MM.1S (cell line): Measurements from ENCODE around the gene AKR1B15.

ENCODE experiments used
- DNase-seq: peaks from one replicate; pipeline ENCODE4 v3.0.0-alpha.2; 2015
- H2AFZ ChIP-seq: fragments of 300-600 bp; sonication (generic); 2 replicates; pipeline ENCODE4 v1.6.0; 2016; ENCODE audit warnings: antibody characterized with exemption, low read length
- H3F3A ChIP-seq: fragments of 300-600 bp; sonication (generic); 2 replicates; pipeline ENCODE4 v1.6.1; 2016; ENCODE audit warnings: mild to moderate bottlenecking, antibody characterized with exemption, low read length, moderate library complexity, mixed read lengths; ENCODE audit not compliant: insufficient read depth
- H3K27ac ChIP-seq: fragments of 300-600 bp; sonication (generic); 2 replicates; pipeline ENCODE4 v1.5.1; 2016; ENCODE audit warnings: mild to moderate bottlenecking, low read length
- H3K27me3 ChIP-seq: fragments of 300-600 bp; sonication (generic); replicated peaks from 2 replicates; pipeline ENCODE4 v1.6.0; 2016; ENCODE audit warnings: low read length; ENCODE audit not compliant: insufficient read depth
- H3K36me3 ChIP-seq: fragments of 300-600 bp; sonication (generic); replicated peaks from 2 replicates; pipeline ENCODE4 v1.6.1; 2016; ENCODE audit warnings: mild to moderate bottlenecking, low read length, mixed read lengths; ENCODE audit not compliant: insufficient read depth
- H3K4me1 ChIP-seq: fragments of 300-600 bp; sonication (generic); 2 replicates; pipeline ENCODE4 v1.6.1; 2016; ENCODE audit warnings: low read length, mixed read lengths
- H3K4me2 ChIP-seq: fragments of 300-600 bp; sonication (generic); 2 replicates; pipeline ENCODE4 v1.6.0; 2016; ENCODE audit warnings: low read depth, low read length
- H3K4me3 ChIP-seq: fragments of 300-600 bp; sonication (generic); 2 replicates; pipeline ENCODE4 v1.5.1; 2016; ENCODE audit warnings: low read length, mixed read lengths
- H3K79me2 ChIP-seq: fragments of 300-600 bp; sonication (generic); 2 replicates; pipeline ENCODE4 v1.6.1; 2016; ENCODE audit warnings: mixed run types, low read length, mixed read lengths
- H3K9ac ChIP-seq: fragments of 300-600 bp; sonication (generic); 2 replicates; pipeline ENCODE4 v1.6.1; 2016; ENCODE audit warnings: low read length, mixed read lengths
- H3K9me2 ChIP-seq: fragments of 300-600 bp; sonication (generic); replicated peaks from 2 replicates; pipeline ENCODE4 v1.6.1; 2016; ENCODE audit warnings: mild to moderate bottlenecking, low read length, mixed read lengths; ENCODE audit not compliant: insufficient read depth
- H3K9me3 ChIP-seq: fragments of 300-600 bp; sonication (generic); replicated peaks from 2 replicates; pipeline ENCODE4 v1.6.1; 2016; ENCODE audit warnings: mild to moderate bottlenecking, low read length, mixed read lengths; ENCODE audit not compliant: insufficient read depth
- H4K20me1 ChIP-seq: fragments of 300-600 bp; sonication (generic); 2 replicates; pipeline ENCODE4 v1.6.1; 2016; ENCODE audit warnings: mild to moderate bottlenecking, low read length, moderate library complexity, mixed read lengths; ENCODE audit not compliant: insufficient read depth
- CTCF ChIP-seq: fragments of 300-600 bp; sonication (generic); IDR thresholded peaks from 2 replicates; pipeline ENCODE4 v1.5.1; 2016; ENCODE audit warnings: antibody characterized with exemption, low read length, mixed read lengths
- EZH2 ChIP-seq: fragments of 300-600 bp; sonication (generic); optimal IDR thresholded peaks from 2 replicates; pipeline ENCODE3; 2017; ENCODE audit warnings: low read depth, mild to moderate bottlenecking, antibody characterized with exemption, low read length, mixed read lengths
- EZH2phosphoT487 ChIP-seq: fragments of 300-600 bp; sonication (generic); IDR thresholded peaks from 2 replicates; pipeline ENCODE4 v1.6.1; 2018; ENCODE audit warnings: antibody characterized with exemption, low read length

Gene AKR1B15

GRCh38 chr7:134627109-134627774, 78.3 kb downstream of the AKR1B15 start:
- H3K4me1 ChIP-seq = no peaks in the 10 kb centered on the region
- no peak overlapping the region for H3K27ac ChIP-seq
- no peak overlapping the region for H3K9ac ChIP-seq
- no peaks in the 10 kb centered on the region for H3K36me3 ChIP-seq
- no peak for TF ChIP-seq EZH2phosphoT487
- no peak for TF ChIP-seq CTCF
- TF ChIP-seq EZH2 = no peak
- H3F3A ChIP-seq = no peaks in the 10 kb centered on the region
- no peaks in the 10 kb centered on the region for H3K79me2 ChIP-seq
- H3K9me3 ChIP-seq = no peaks in the 10 kb centered on the region
- no peaks in the 10 kb centered on the region for H3K9me2 ChIP-seq
- no peak overlapping the region for H3K4me2 ChIP-seq
- no peaks in the 10 kb centered on the region for H3K27me3 ChIP-seq
- no peak for DNase-seq
- no peaks in the 10 kb centered on the region for H4K20me1 ChIP-seq
- H3K4me3 ChIP-seq = no peak overlapping the region
- H2AFZ ChIP-seq = no peak overlapping the region

- no peaks in the 10 kb centered on the region for H3K9me2 ChIP-seq
- no peaks in the 10 kb centered on the region for H3K36me3 ChIP-seq
- H3K9me3 ChIP-seq = no peaks in the 10 kb centered on the region
- H3K4me3 ChIP-seq = no peak overlapping the region
- H3K27me3 ChIP-seq = no peaks in the 10 kb centered on the region
- DNase-seq = no peak
- no peaks in the 10 kb centered on the region for H3K79me2 ChIP-seq
- H3F3A ChIP-seq = no peaks in the 10 kb centered on the region
- H3K4me1 ChIP-seq = no peaks in the 10 kb centered on the region
- no peak overlapping the region for H2AFZ ChIP-seq
- no peak overlapping the region for H3K27ac ChIP-seq
- no peak for TF ChIP-seq CTCF
- H4K20me1 ChIP-seq = no peaks in the 10 kb centered on the region
- H3K4me2 ChIP-seq = no peak overlapping the region
- no peak overlapping the region for H3K9ac ChIP-seq
Observed at GRCh38 chr7:134627775-134628153, 78.9 kb downstream of the AKR1B15 start.

GRCh38 chr7:134629445-134629844, 80.5 kb downstream of the AKR1B15 start:
- Histone ChIP-seq H4K20me1 (no peaks in the 10 kb centered on the region), H3K27me3 (no peaks in the 10 kb centered on the region), H3K9me3 (no peaks in the 10 kb centered on the region), H3K9ac (no peak overlapping the region), H2AFZ (no peak overlapping the region), H3K9me2 (no peaks in the 10 kb centered on the region), H3K4me1 (no peaks in the 10 kb centered on the region), H3K4me3 (no peak overlapping the region), H3K27ac (no peak overlapping the region), H3K4me2 (no peak overlapping the region), H3K36me3 (no peaks in the 10 kb centered on the region), H3F3A (no peaks in the 10 kb centered on the region), H3K79me2 (no peaks in the 10 kb centered on the region)
- no peak for DNase-seq
- TF ChIP-seq EZH2phosphoT487 = no peak
